HG02943 (cell line): ENCODE measurements around the gene CNTLN.
"Not testable (repeated sequence)": the region's sequence is repeated elsewhere in the genome, so short reads cannot be mapped to it uniquely, and the experiment has no call there.

ENCODE experiments used
- ATAC-seq: cut with Tn5 transposase; IDR thresholded peaks from one replicate; pipeline ENCODE4 v1.9.1; 2021; ENCODE audit warnings: mild to moderate bottlenecking, low read depth, moderate library complexity; ENCODE audit not compliant: unreplicated experiment

The CNTLN gene

DNA sequence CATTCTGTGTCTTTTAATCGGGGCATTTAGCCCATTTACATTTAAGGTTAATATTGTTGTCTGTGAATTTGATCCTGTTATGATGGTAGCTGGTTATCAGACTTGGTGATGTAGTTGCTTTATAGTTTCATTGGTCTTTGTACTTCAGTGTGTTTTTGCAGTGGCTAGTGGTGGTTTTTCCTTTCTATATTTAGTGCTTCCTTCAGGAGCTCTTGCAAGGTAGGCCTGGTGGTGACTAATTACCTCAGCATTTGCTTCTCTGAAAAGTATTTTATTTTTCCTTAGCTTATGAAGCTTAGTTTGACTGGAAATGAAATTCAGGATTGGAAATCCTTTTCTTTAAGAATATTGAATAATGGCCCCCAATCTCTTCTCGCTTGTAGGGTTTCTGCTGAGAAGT, 156.9 kb downstream of the CNTLN start:
- ATAC-seq, result no peak

DNA sequence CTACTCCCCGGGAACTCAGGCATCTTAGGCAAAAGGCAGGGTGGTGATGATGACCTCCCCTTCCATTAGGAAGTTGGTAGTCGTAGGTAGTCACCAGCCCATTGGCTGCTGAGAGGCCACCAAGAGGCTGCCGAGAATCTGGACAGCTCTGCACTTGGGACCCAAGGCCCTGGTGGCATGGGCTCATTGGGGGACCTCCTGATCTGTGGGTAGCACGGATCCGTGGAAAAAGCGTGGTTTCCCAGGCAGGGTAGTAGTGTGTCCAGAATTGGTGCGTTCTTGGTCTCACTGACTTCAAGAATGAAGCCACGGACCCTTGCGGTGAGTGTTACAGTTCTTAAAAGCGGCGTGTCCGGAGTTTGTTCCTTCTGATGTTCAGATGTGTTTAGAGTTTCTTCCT, 158.8 kb downstream of the CNTLN start:
- no peak for ATAC-seq

DNA sequence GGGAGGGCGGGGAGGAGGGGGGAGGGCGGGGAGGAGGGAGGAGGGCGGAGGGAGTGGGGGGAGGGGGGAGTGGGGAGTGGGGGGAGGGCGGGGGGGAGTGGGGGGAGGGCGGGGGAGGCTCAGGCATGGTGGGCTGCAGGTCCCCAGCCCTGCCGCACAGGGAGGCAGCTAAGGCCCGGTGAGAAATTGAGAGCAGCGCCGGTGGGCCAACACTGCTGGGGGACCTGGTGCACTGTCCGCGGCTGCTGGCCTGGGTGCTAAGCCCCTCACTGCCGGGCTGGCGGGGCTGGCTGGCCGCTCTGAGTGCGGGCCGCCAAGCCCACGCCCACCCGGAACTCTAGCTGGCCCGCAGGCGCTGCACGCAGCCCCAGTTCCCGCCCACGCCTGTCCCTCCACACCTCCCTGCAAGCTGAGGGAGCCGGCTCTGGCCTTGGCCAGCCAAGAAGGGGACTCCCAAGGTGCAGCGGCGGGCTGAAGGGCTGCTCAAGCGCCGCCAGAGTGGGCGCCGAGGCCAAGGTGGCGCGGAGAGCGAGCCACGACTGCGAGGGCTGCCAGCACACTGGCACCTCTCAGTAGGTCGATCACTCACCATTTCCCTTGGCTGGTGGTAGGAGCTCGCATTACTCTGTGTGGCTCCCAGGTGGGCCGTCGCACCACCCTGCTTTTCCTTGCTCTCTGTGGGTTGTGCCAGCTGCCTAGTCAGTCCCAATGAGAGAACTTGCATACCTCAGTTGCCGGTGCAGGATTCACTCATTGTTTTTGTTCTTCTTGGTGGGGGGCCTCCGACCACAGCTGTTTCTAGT, 160.2 kb downstream of the CNTLN start:
- no peak for ATAC-seq

DNA sequence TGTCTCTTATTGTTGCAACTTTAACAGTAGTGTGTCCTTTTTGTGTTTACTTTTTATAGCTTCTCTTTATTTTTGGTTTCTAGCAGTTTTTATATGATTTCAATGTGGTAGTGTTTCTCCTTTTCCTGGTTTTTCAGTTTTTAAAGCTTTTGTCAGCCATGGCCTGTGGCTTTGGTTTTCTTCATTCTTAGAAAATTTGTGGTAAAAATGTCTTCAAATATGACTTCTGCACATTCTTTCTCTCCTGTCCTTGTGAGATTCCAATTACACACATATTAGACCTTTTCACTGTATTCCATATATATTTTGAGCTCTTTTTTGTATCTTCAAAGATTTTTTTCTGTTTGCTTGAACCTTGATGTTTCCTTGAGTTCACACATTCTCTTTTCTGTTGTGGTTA, 180.5 kb downstream of the CNTLN start:
- no peak for ATAC-seq

DNA sequence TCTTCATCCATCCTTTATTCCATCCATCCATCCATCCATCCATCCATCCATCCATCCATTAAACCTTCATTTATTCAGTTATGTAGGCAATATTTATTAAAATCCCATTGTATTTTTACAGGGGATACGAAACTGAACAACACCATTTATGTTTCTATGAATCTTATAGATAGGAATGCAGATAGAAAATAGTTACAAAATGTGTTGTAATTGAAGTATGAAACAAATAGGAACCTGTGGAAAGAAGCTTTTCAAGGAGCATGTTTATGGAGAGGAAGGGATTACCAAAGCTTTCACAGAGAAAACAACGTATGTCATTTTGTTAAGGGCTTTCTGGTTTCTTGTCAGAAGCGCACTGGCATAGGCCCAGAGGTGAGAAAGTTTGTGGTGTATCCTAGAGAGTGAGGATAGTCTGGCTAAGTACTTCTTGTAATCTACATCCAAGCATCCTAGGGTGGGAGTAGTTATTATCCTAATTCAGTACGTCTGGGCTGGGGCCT, 184.0 kb downstream of the CNTLN start:
- ATAC-seq, result no peak

- no peak for ATAC-seq
These were observed 185.0 kb downstream of the CNTLN start for GRCh38 chr9:17319864-17320263.

GRCh38 chr9:17322882-17323864, 188.3 kb downstream of the CNTLN start:
- ATAC-seq, result no peak

DNA sequence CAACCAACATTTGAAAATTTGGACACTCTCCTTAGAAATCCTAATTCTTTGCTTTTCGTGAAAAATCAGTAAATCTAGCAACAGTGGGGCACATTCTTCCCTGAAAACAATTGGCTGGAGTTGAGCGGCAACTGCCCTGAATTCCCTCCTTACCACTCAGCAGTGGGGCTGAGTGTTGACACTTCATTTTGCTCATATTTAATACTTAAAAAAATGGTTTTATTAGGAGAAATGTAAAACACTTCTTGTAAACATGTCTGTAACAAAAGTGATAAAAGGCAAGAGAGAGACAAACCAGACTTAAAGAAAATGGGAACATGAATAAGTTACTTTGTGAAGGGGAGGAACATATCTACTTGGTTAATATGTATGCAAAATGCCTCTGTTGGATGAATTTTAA, 193.5 kb downstream of the CNTLN start:
- no peak for ATAC-seq

DNA sequence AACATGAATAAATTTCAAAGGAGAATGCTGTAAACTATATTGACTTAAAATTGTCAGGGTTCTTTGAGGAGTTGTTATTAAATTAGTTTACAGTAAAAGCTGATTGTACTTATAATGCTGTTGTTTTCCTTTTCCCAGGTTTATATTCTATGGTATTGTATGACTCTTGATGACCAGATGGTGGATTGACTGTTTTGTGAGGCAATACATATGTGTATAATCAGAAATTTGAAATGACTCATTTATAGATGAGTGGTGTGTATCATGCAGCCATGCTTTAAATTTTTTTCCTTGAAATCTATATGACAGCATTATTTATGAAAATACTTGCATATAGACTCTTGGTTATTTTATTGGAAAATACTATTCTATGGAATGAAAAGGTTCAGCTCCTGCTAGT, 195.3 kb downstream of the CNTLN start:
- ATAC-seq, result no peak

DNA sequence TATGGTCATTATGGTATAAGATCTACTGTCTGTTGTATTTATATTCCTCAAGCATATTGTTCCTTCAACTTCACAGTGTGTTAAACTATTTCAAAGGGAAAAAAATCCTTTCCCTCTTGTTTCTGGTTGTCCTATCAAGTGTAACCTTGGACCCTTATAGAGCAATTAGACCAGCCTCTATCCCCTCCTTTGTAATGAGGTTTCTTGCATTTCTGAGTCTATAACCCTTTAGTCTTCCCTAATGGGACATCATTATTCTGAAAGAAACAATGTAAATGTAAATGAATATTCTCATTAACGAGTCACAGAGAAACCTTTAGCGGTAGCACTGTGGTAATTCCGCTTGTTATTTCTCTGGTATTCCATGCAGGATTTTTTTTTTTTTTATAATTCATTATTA, 197.3 kb downstream of the CNTLN start:
- ATAC-seq, result no peak

- no peak for ATAC-seq
These were observed 204.3 kb downstream of the CNTLN start for GRCh38 chr9:17339156-17339555.

DNA sequence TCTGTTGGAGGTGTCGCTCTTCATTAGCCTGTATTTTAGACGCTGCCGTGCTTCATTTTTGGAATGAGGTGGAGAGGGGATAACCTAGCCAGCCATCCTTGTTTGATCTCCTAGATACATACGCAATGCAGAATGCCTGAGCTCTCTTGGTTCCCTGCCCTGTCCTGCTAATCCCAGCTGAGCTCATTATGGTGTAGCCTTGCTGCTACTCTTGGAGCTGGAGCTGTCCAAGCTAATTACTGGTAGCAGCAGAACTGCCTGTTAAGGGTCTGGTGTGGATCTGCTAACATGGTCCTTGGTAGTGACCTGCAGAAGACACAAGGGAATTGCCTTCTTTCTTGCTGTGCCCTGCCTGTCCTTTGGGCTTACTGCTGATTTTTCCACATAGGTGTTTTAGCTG, 207.9 kb downstream of the CNTLN start:
- ATAC-seq, result no peak

GRCh38 chr9:17349831-17350230, 215.0 kb downstream of the CNTLN start:
- no peak for ATAC-seq

DNA sequence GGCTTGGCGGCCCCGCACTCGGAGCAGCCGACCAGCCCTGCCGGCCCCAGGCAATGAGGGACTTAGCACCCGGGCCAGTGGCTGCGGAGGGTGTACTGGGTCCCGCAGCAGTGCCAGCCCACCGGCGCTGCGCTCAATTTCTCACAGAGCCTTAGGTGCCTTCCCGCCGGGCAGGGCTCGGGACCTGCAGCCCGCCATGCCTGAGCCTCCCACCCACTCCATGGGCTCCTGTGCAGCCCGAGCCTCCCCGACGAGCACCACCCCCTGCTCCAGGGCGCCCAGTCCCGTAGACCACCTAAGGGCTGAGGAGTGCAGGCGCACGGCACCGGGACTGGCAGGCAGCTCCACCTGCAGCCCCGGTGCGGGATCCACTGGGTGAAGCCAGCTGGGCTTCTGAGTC, 219.2 kb downstream of the CNTLN start:
- ATAC-seq, result not testable (repeated sequence)

- ATAC-seq, result no peak
These were observed 226.5 kb downstream of the CNTLN start for GRCh38 chr9:17361378-17361777.

DNA sequence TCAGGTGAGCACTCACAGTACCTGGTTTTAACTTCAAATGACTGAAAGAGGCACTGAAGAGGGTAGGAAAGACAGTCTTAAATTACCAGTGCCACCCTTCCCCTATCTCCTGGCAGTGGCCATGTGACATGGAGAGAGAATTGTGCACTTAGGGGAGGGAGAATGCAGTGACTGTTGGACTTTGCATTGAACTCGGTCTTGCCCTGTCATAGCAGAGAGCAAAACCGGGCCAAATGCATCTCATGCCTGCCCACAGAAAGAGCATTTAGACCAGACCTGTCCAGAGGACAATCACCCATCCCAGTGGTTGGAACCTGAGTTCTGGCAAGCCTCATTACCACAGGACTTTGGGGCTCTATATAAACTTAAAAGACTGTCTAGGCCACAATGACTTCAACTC, 232.2 kb downstream of the CNTLN start:
- no peak for ATAC-seq

DNA sequence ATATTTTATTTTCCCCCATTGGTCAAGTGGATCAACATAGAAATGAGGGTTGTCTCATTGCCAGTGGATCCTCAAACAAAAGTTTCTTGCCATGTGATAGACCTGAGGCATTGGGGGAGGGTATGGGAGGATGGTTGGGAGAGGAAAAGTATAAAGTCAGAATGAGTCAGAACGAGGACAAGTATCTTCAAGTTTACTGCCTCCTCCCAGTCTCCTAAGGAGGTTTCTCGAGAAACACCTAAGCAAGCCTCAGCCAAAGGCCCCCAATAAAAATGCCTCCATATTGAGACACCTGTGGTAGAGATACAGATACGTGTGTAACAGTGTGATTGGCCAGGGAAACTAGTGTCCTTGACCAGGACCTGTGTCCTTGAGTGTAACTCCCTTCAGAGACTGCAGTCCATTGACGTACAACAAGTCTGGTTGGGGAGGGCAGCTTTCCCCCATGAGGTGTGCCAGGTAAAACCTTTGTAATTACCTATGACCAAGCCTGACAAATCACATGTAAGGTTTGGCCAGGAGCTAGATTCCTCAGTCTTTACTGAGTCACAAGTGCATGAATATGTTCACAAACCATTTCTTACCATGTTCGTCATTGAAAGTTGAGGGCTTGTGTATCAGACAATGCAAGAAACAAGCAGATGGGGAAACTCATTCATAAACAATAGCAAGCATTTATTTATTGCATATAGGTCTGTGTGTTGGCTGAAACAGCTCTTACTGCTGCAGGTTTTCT, 245.5 kb downstream of the CNTLN start:
- no peak for ATAC-seq

- no peak for ATAC-seq
These were observed 252.7 kb downstream of the CNTLN start for GRCh38 chr9:17387565-17387964.

GRCh38 chr9:17389026-17389425, 254.2 kb downstream of the CNTLN start:
- no peak for ATAC-seq

DNA sequence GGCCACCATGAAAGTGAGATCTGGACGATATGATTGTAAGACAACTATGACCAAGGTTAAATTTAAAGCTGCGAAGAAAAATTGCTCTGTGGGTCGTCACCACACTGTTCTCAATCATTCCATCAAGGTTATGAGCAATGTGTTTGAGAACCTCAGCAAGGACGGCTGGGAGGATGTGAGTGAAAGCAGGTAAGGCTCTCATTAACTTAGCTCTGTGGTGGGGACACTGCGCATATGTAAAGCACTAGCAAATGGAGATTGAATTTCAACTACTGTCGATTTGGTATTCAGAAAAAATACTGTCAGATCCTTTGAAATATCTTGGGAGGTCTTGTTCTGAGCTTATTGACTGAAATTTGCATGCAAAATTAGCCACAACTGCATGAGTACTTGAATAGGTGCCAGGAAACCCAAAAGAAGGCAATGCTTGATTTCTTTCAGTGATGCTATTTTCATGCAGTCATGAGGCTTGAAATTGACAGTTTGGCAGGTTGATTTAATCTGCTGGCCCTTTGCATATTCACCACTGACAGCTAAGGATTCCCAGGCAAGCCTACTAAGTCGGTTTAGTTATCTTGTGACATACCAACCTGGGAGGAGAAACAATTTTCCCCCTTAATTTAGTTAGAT, 260.2 kb downstream of the CNTLN start:
- no peak for ATAC-seq
